ENCODE data around the gene VENTX. TPM values are rescaled to one million over a fixed set of nuclear protein-coding genes. Genes with fewer than 3 reads are reported as not detected.

Gene VENTX
- total RNA-seq, 1 donor from 2014 or later: not detected

- Mint-ChIP-seq H3K4me1 (ENCODE audit: unreplicated experiment) (no peaks in the 10 kb centered on the region), H3K36me3 (ENCODE audit: unreplicated experiment) (no peaks in the 10 kb centered on the region), H3K9me3 (ENCODE audit: unreplicated experiment) (peaks cover 21% of the 10 kb centered on the region), H3K27ac (ENCODE audit: unreplicated experiment) (no peak overlapping the region), H3K4me3 (ENCODE audit: unreplicated experiment) (no peak overlapping the region), H3K27me3 (ENCODE audit: unreplicated experiment) (peaks cover 16% of the 10 kb centered on the region)
- TF ChIP-seq, protein P1, sequence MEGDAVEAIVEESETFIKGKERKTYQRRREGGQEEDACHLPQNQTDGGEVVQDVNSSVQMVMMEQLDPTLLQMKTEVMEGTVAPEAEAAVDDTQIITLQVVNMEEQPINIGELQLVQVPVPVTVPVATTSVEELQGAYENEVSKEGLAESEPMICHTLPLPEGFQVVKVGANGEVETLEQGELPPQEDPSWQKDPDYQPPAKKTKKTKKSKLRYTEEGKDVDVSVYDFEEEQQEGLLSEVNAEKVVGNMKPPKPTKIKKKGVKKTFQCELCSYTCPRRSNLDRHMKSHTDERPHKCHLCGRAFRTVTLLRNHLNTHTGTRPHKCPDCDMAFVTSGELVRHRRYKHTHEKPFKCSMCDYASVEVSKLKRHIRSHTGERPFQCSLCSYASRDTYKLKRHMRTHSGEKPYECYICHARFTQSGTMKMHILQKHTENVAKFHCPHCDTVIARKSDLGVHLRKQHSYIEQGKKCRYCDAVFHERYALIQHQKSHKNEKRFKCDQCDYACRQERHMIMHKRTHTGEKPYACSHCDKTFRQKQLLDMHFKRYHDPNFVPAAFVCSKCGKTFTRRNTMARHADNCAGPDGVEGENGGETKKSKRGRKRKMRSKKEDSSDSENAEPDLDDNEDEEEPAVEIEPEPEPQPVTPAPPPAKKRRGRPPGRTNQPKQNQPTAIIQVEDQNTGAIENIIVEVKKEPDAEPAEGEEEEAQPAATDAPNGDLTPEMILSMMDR (IDR thresholded peaks at IDR 0.05): no peak
- no peak for DNase-seq (ENCODE audit: extremely low spot score, unreplicated experiment)
Measured at GRCh38 chr10:133190225-133190624, 47.4 kb upstream of the VENTX start.

GRCh38 chr10:133191651-133192050, 46.0 kb upstream of the VENTX start:
- no peak for DNase-seq (ENCODE audit: extremely low spot score, unreplicated experiment)
- TF ChIP-seq, protein P1 (IDR thresholded peaks at IDR 0.05): no peak

DNA sequence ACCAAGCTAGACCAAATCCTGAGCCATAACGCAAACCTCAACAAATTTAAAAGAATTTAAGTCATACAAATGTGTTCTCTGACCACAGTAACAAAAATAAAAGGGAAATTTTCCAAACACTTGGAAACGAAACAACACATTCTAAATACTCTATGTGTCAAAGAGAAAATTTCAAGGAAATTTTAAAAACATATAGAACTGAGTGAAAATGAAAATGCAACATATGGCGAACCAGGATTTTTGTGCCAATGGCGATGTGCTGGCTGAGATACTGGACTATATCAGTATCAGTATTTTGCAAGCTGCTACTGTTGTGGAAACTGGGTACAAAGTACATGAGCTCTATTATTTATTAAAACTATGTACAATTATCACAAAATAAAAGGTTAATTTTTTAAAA, 43.5 kb upstream of the VENTX start:
- no peak for DNase-seq (ENCODE audit: extremely low spot score, unreplicated experiment)
- Mint-ChIP-seq H3K4me1 (ENCODE audit: unreplicated experiment) (no peaks in the 10 kb centered on the region), H3K36me3 (ENCODE audit: unreplicated experiment) (no peaks in the 10 kb centered on the region), H3K4me3 (ENCODE audit: unreplicated experiment) (no peak overlapping the region), H3K27ac (ENCODE audit: unreplicated experiment) (no peak overlapping the region), H3K27me3 (ENCODE audit: unreplicated experiment) (peaks cover 16% of the 10 kb centered on the region), H3K9me3 (ENCODE audit: unreplicated experiment) (peaks cover 21% of the 10 kb centered on the region)
- TF ChIP-seq, protein P1 (IDR thresholded peaks at IDR 0.05): no peak

More at GRCh38 chr10:133191651-133192050, 46.0 kb upstream of the VENTX start:
- Mint-ChIP-seq H3K4me3 (ENCODE audit: unreplicated experiment) (no peak overlapping the region), H3K27ac (ENCODE audit: unreplicated experiment) (no peak overlapping the region), H3K9me3 (ENCODE audit: unreplicated experiment) (peaks cover 21% of the 10 kb centered on the region), H3K27me3 (ENCODE audit: unreplicated experiment) (peaks cover 16% of the 10 kb centered on the region), H3K36me3 (ENCODE audit: unreplicated experiment) (no peaks in the 10 kb centered on the region), H3K4me1 (ENCODE audit: unreplicated experiment) (no peaks in the 10 kb centered on the region)

GRCh38 chr10:133195096-133195495, 42.6 kb upstream of the VENTX start:
- TF ChIP-seq, protein P1 (IDR thresholded peaks at IDR 0.05): no peak
- no peak for DNase-seq (ENCODE audit: extremely low spot score, unreplicated experiment)
- no peak overlapping the region for H3K27ac Mint-ChIP-seq (ENCODE audit: unreplicated experiment)
- no peak overlapping the region for H3K4me3 Mint-ChIP-seq (ENCODE audit: unreplicated experiment)
- H3K36me3 Mint-ChIP-seq (ENCODE audit: unreplicated experiment): no peaks in the 10 kb centered on the region
- peaks cover 16% of the 10 kb centered on the region for H3K27me3 Mint-ChIP-seq (ENCODE audit: unreplicated experiment)
- H3K9me3 Mint-ChIP-seq (ENCODE audit: unreplicated experiment): peaks cover 21% of the 10 kb centered on the region
- no peaks in the 10 kb centered on the region for H3K4me1 Mint-ChIP-seq (ENCODE audit: unreplicated experiment)

DNA sequence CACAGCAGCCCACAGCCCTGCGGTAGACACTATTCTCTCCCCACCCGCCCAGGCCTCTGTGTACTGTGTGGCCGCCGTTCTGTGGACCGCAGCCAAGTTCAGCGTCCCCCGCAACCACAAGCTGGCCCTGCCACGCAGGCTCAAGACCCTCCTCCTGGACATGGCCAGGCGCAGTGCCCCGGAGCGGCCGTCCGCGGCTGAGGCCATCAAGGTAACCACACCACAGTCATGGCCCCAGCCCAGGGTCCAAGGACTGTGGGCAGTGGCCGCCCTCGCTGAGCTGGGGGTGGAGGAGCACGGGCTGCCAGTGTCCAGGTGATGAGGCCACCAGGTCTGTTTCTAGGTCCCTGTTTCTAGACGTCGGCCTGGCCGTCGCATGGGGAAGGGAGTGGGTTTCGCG, 42.0 kb upstream of the VENTX start:
- H3K4me1 Mint-ChIP-seq (ENCODE audit: unreplicated experiment): no peaks in the 10 kb centered on the region
- H3K36me3 Mint-ChIP-seq (ENCODE audit: unreplicated experiment): no peaks in the 10 kb centered on the region
- peaks cover 16% of the 10 kb centered on the region for H3K27me3 Mint-ChIP-seq (ENCODE audit: unreplicated experiment)
- peaks cover 21% of the 10 kb centered on the region for H3K9me3 Mint-ChIP-seq (ENCODE audit: unreplicated experiment)
- H3K4me3 Mint-ChIP-seq (ENCODE audit: unreplicated experiment): no peak overlapping the region
- DNase-seq (ENCODE audit: extremely low spot score, unreplicated experiment): no peak
- H3K27ac Mint-ChIP-seq (ENCODE audit: unreplicated experiment): no peak overlapping the region
- TF ChIP-seq, protein P1 (IDR thresholded peaks at IDR 0.05): no peak

Measured in osteocyte (in vitro differentiated cells).